ENCODE measurements around the gene ZNF839.

Gene ZNF839

DNA sequence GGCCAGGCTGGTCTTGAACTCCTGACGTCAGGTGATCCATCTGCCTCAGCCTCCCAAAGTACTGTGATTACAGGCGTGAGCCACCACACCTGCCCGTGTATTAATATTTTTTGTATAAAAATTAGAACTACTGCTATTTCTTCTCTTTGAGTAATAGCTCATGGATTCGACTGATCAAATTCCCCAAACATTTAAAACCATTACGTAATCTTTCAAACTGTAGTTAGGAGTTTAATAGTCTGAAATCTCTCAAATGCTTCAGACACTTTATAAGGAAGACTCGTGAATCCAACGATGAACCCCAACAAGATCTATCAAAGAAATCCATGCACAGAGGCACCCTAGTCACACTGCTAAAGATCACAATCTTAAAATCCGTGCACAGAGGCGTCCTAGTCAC is 59.3 kb downstream of the ZNF839 start:
- DNase-seq (ENCODE audit: low spot score), result no peak

DNA sequence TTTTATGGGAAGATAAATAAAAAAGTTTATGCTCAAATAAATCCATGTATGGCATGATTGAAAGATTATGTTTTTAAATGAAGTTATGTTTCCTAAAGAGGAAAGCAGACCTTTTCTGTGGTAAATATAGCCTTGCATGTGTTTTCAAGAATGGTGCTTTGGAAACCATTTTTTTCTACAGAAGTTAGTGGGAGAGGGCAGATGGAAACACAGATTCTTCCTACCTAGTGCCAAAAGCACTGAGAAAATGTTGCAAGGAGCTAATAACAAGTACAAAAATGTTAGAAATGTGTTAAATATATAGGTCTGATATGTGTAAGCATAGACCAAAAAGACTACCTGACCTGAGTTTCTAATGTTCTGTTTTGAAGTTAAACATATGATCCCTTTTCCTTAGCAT is 67.5 kb downstream of the ZNF839 start:
- no peak for DNase-seq (ENCODE audit: low spot score)

DNA sequence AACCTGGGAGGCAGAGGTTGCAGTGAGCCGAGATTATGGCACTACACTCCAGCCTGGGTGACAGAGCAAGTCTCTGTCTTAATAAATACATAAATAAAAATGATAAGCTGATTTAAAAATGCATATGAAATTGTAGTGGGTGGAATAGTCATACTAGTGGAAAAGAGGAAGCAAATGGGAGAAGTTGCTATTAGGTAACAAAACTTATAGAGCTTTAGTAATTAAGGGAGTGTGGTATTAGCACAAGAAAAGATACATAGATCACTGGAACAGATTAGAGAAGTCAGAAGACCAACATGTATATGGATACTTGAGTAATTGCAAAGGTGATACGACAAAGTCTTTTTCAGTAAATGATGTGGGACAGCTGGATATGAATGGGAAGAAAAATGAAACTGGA is 69.7 kb downstream of the ZNF839 start:
- DNase-seq (ENCODE audit: low spot score), result no peak

DNA sequence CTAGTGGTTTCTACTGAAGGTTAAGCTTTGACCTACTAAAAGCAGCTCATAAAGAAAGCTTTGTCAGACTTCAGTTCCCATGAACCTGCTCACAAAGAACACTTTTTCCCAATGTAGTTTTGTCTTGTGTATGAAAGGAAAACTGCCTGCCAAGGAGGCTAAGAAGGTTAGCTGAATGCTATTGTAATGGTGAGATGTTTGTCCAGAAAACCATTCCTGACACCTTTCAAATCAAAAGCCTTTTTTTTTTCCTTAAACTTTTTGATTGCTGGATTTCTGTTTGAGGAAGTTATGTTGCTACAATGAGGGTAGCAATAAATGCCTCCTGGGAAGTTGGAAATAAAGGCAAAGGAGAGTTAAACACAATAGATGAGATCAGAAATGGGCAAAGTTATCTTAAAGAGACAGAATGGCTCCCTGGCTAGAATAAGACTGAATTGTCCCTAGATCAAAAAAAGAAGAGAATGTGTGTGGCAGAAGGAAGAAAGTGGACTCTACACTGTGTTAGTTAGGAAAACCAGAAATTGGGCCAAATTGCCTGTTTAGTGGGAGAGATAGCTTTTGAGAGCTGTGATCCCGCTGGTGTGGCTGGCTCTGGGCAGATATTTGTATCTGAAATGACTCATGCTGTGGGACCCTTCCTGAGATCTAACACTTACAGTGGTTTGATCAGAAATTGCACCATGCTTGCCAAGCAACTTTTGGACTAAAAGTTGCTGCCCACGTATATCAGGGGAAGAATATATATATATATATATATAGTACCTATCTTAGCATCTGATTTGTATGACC is 70.7 kb downstream of the ZNF839 start:
- DNase-seq (ENCODE audit: low spot score), result peak; percentile 81
